Testis (tissue), 2 donors: ENCODE measurements around the gene CCDC66.

Experiments
- CTCF ChIP-seq, 3 experiments: fragments of 450-650 bp in 2 of 3; fragments of 200-600 bp in 1 of 3; sonication (generic) in 1 of 3; IDR thresholded peaks; one replicate each; pipeline ENCODE4 v1.5.1; 2016 to 2019; ENCODE audit warnings: antibody characterized with exemption in 3 of 3, mild to moderate bottlenecking in 2 of 3, moderate library complexity in 1 of 3
- POLR2A ChIP-seq: fragments of 450-650 bp; IDR thresholded peaks from one replicate; pipeline ENCODE4 v1.6.1; 2017; ENCODE audit warnings: antibody characterized with exemption, mild to moderate bottlenecking, moderate library complexity

GRCh38 chr3:56633602-56634535 lies 76.9 kb downstream of the CCDC66 start:
- TF ChIP-seq CTCF (IDR thresholded peaks at IDR 0.05): no peak
- TF ChIP-seq POLR2A: no peak
